ENCODE data around the gene TBX2. TPM values are rescaled to one million over a fixed set of nuclear protein-coding genes. Genes with fewer than 3 reads are reported as not detected.

The TBX2 gene
- total RNA-seq, 1 experiment from 2014 or later = not detected

DNA sequence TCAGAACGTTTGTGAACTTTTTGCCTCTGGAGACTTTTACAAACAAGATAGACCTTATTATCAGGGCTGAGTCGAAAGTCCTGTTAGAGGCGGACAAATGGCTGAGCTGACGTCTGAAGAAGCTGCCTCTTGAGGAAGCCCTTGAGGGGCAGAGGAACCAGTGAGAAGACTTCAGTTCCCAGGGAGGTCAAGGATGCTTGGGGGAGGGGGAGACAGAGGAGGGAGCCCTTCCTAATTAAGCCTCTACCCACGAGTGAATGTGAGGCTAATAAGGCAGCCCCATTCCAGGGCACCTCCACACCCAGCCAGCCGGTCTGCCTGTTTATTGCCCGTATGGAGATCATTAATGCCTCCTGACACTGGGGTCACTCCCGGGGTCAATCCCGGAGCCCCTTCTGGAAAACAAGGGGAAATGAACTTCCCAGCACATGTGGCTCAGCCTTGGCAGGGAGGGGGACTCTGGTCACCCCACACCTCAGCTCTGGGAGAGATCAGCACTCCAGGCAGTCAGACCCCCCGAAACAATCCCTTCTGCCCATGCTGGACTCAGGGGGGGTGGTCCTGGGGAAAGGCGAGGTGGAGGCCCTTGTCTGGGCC, 43.3 kb downstream of the TBX2 start:
- H3K23ac ChIP-seq (ENCODE audit: insufficient read length, low read depth, low read length) = no peak overlapping the region
- no peak overlapping the region for H2AFZ ChIP-seq (ENCODE audit: low read length)
- H3K9me3 Mint-ChIP-seq = peaks cover 0 to 5% of the 10 kb centered on the region in 2 experiments; a peak in 3 of 5 replicates

More for the DNA sequence above, 43.3 kb downstream of the TBX2 start:
- TF ChIP-seq, protein P1, sequence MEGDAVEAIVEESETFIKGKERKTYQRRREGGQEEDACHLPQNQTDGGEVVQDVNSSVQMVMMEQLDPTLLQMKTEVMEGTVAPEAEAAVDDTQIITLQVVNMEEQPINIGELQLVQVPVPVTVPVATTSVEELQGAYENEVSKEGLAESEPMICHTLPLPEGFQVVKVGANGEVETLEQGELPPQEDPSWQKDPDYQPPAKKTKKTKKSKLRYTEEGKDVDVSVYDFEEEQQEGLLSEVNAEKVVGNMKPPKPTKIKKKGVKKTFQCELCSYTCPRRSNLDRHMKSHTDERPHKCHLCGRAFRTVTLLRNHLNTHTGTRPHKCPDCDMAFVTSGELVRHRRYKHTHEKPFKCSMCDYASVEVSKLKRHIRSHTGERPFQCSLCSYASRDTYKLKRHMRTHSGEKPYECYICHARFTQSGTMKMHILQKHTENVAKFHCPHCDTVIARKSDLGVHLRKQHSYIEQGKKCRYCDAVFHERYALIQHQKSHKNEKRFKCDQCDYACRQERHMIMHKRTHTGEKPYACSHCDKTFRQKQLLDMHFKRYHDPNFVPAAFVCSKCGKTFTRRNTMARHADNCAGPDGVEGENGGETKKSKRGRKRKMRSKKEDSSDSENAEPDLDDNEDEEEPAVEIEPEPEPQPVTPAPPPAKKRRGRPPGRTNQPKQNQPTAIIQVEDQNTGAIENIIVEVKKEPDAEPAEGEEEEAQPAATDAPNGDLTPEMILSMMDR (conservative IDR thresholded peaks at IDR 0.05) = no peak
- Histone ChIP-seq H3K27me3 (ENCODE audit: insufficient read depth, low read length) (peaks cover under 1% of the 10 kb centered on the region; the same call in 1 of the 2 replicates), H3K4me1 (ENCODE audit: insufficient read depth, low read length) (no peaks in the 10 kb centered on the region), H3K9ac (ENCODE audit: extremely low read depth, insufficient read length, low read length) (no peak overlapping the region), H4K8ac (replicated peaks; ENCODE audit: insufficient read length, low read depth, low read length) (no peak overlapping the region), H3K9me3 (ENCODE audit: control insufficient read depth, low read depth, low read length) (no peaks in the 10 kb centered on the region), H3T11ph (ENCODE audit: low read length) (no peak overlapping the region), H3K4me2 (ENCODE audit: insufficient read depth, insufficient read length, low read length) (no peak overlapping the region), H3K18ac (ENCODE audit: insufficient read length, low read depth, low read length) (no peak overlapping the region), H3K14ac (ENCODE audit: insufficient read depth, low read length) (no peak overlapping the region), H2BK120ac (ENCODE audit: low read depth, low read length, poor library complexity, severe bottlenecking) (no peak overlapping the region), H3K4ac (ENCODE audit: low read depth, low read length) (no peak overlapping the region), H2BK12ac (ENCODE audit: insufficient read length, low read depth, low read length) (no peak overlapping the region), H2AK5ac (ENCODE audit: insufficient read length, low read length) (no peak overlapping the region), H2BK5ac (ENCODE audit: insufficient read length, low read length) (no peak overlapping the region), H2BK15ac (ENCODE audit: low read depth, low read length) (no peak overlapping the region), H4K20me1 (ENCODE audit: control insufficient read depth, insufficient read depth, insufficient read length) (no peaks in the 10 kb centered on the region), H3K27ac (ENCODE audit: insufficient read length, low read depth, low read length) (no peak overlapping the region), H3K79me1 (ENCODE audit: insufficient read depth, low read depth, low read length, poor library complexity, severe bottlenecking) (no peaks in the 10 kb centered on the region), H4K91ac (ENCODE audit: insufficient read length, low read depth, low read length) (no peak overlapping the region), H3K56ac (ENCODE audit: insufficient read length, low read depth, low read length) (no peak overlapping the region), H4K5ac (ENCODE audit: insufficient read length, low read depth, low read length) (no peak overlapping the region), H2BK20ac (ENCODE audit: low read depth, low read length, poor library complexity, severe bottlenecking) (no peak overlapping the region), H3K23me2 (ENCODE audit: insufficient read length, low read depth, low read length, poor library complexity, severe bottlenecking) (no peaks in the 10 kb centered on the region), H3K79me2 (ENCODE audit: insufficient read depth, low read length) (no peaks in the 10 kb centered on the region)
- no CpG with 5 or more reads among the region's 11 CpGs for WGBS (ENCODE audit: extremely low coverage, insufficient read length, low lambda C conversion rate)
- Mint-ChIP-seq H3K27me3 (ENCODE audit: low read depth) (peaks cover 66% of the 10 kb centered on the region), H3K36me3 (ENCODE audit: insufficient read depth in 1 of 3, low read depth in 3 of 3) (no peaks in the 10 kb centered on the region; a peak in 1 of 7 replicates), H3K4me3 (no peak overlapping the region), H3K27ac (no peak overlapping the region), H3K4me1 (peaks cover 26 to 33% of the 10 kb centered on the region in 2 experiments)
- no peak for DNase-seq

Measured in H9 (cell line).